HCT116 (cell line): ENCODE measurements around the gene RBP5. TPM values are rescaled to one million over a fixed set of nuclear protein-coding genes. Genes with fewer than 3 reads are reported as not detected.

Experiments used
- ATAC-seq: fragments of 200-7000 bp; cut with Tn5 transposase; 2 replicates; pipeline ENCODE4 v1.9.1; 2020; ENCODE audit warnings: mild to moderate bottlenecking, moderate library complexity
- BruUV-seq: library from RNA; stranded (reverse); fragments of 400-500 nt; replicated peaks from 2 replicates; lab custom pipeline; 2021; lab: Mats Ljungman, UMichigan
- CTCF ChIA-PET: fragments of 300-600 bp; sonication (Branson Sonifier 250); formaldehyde crosslinking; loops from one replicate; lab custom pipeline; 2021; ENCODE audit warnings: antibody characterized with exemption; lab: Charles Lee
- POLR2A ChIA-PET: fragments of 300-600, 350-600 bp; sonication (Branson Sonifier 250); formaldehyde crosslinking; loops from one replicate; lab custom pipeline; 2021; ENCODE audit warnings: antibody characterized with exemption; lab: Charles Lee
- RAD21 ChIA-PET, 2 experiments: fragments of 300-600 bp; sonication (Branson Sonifier 250); formaldehyde crosslinking; loops; one replicate each; lab custom pipeline; 2023; ENCODE audit warnings: low total read pairs in 2 of 2; ENCODE audit not compliant: uncharacterized antibody in 2 of 2, unreplicated experiment in 2 of 2, low non-redundant PET in 1 of 2; lab: Charles Lee
- DNase-seq: peaks from one replicate; pipeline ENCODE4 v3.0.0-alpha.2; 2010; ENCODE audit warnings: low read depth, low spot score
- H2AFZ ChIP-seq: fragments of 200-600 bp; shearing (Covaris generic), sonication (generic); 2 replicates; pipeline ENCODE4 v1.6.1; 2017; ENCODE audit warnings: low read depth, mixed run types, mixed read lengths, antibody characterized with exemption, low read length; ENCODE audit not compliant: poor library complexity, severe bottlenecking
- H3K27ac ChIP-seq: 2 replicates; pipeline ENCODE4 v1.5.1; 2012; ENCODE audit warnings: low read depth, low read length
- H3K27me3 ChIP-seq: fragments of 200-600 bp; sonication (generic); 2 replicates; pipeline ENCODE4 v1.6.1; 2016; ENCODE audit warnings: mixed run types, low read length, mixed read lengths; ENCODE audit not compliant: insufficient read depth
- H3K36me3 ChIP-seq, 2 experiments: fragments of 200-500 bp in 1 of 2; fragments of 200-600 bp in 1 of 2; sonication (Bioruptor generic) in 1 of 2; sonication (generic) in 1 of 2; 2 replicates each; pipeline versions ENCODE4 v1.5.1 to v1.6.1; 2014 to 2016; ENCODE audit warnings: low read length in 2 of 2, inconsistent platforms in 1 of 2, mixed read lengths in 1 of 2, mixed run types in 1 of 2; ENCODE audit not compliant: insufficient read depth in 2 of 2, control insufficient read depth in 1 of 2
- H3K4me1 ChIP-seq, 2 experiments: fragments of 200-600 bp in 1 of 2; sonication (generic) in 1 of 2; 2 replicates each; pipeline versions ENCODE4 v1.5.1 to v1.6.1; 2012 to 2017; ENCODE audit warnings: low read length in 2 of 2, inconsistent platforms in 1 of 2, mild to moderate bottlenecking in 1 of 2, mixed read lengths in 1 of 2, mixed run types in 1 of 2, moderate library complexity in 1 of 2; ENCODE audit not compliant: insufficient read depth in 2 of 2, control insufficient read depth in 1 of 2
- H3K4me2 ChIP-seq: fragments of 200-600 bp; sonication (generic); 2 replicates; pipeline ENCODE4 v1.6.1; 2017; ENCODE audit warnings: mixed run types, low read length, mixed read lengths
- H3K4me3 ChIP-seq, 2 experiments: fragments of 200-600 bp in 1 of 2; sonication (generic) in 1 of 2; replicated peaks in 1 of 2; 2 replicates each; pipeline ENCODE4 v1.5.1; 2011 to 2016; ENCODE audit warnings: low read length in 2 of 2, control low read depth in 1 of 2, low read depth in 1 of 2, mild to moderate bottlenecking in 1 of 2, mixed read lengths in 1 of 2, mixed run types in 1 of 2
- H3K79me2 ChIP-seq: fragments of 200-600 bp; sonication (generic); 2 replicates; pipeline ENCODE4 v1.6.1; 2017; ENCODE audit warnings: mild to moderate bottlenecking, mixed run types, low read length, moderate library complexity, mixed read lengths; ENCODE audit not compliant: insufficient read depth
- H3K9ac ChIP-seq: fragments of 200-600 bp; sonication (generic); 2 replicates; pipeline ENCODE4 v1.6.1; 2016; ENCODE audit warnings: low read length, mixed read lengths
- H3K9me2 ChIP-seq: fragments of 200-600 bp; sonication (generic), shearing (Covaris generic); 2 replicates; pipeline ENCODE4 v1.6.1; 2017; ENCODE audit warnings: mixed run types, mild to moderate bottlenecking, moderate library complexity; ENCODE audit not compliant: insufficient read depth
- H3K9me3 ChIP-seq, 2 experiments: fragments of 200-500 bp in 1 of 2; fragments of 200-600 bp in 1 of 2; sonication (Bioruptor generic) in 1 of 2; sonication (generic) in 1 of 2; 2 replicates each; pipeline ENCODE4 v1.6.1; 2014 to 2017; ENCODE audit warnings: low read length in 2 of 2, mixed read lengths in 2 of 2, inconsistent platforms in 1 of 2, low read depth in 1 of 2, mild to moderate bottlenecking in 1 of 2, mixed run types in 1 of 2, moderate library complexity in 1 of 2; ENCODE audit not compliant: control insufficient read depth in 1 of 2, insufficient read depth in 1 of 2
- H4K20me1 ChIP-seq: fragments of 200-600 bp; sonication (generic), shearing (Covaris generic); 2 replicates; pipeline ENCODE4 v1.6.1; 2017; ENCODE audit warnings: mixed run types, mild to moderate bottlenecking, moderate library complexity; ENCODE audit not compliant: insufficient read depth
- ELF1 ChIP-seq: IDR thresholded peaks from 2 replicates; pipeline ENCODE4 v1.6.1; 2012; ENCODE audit warnings: low read depth, borderline replicate concordance
- JUND ChIP-seq: IDR thresholded peaks from 2 replicates; pipeline ENCODE4 v1.6.1; 2012
- POLR2A ChIP-seq: IDR thresholded peaks from 2 replicates; pipeline ENCODE4 v1.7.0; 2011; ENCODE audit warnings: borderline replicate concordance; ENCODE audit not compliant: insufficient read depth, insufficient read length; ENCODE audit errors: extremely low read depth
- POLR2AphosphoS5 ChIP-seq: IDR thresholded peaks from 2 replicates; pipeline ENCODE4 v1.6.1; 2011; ENCODE audit warnings: mild to moderate bottlenecking, low read depth, low read length, moderate library complexity
- RAD21 ChIP-seq: IDR thresholded peaks from 2 replicates; pipeline ENCODE4 v1.6.1; 2012; ENCODE audit warnings: low read depth, mild to moderate bottlenecking
- SIN3A ChIP-seq: IDR thresholded peaks from 2 replicates; pipeline ENCODE4 v1.6.1; 2012; ENCODE audit warnings: low read depth
- ZNF274 ChIP-seq: fragments of 200-500 bp; sonication (Bioruptor generic); IDR thresholded peaks from 2 replicates; pipeline ENCODE4 v1.6.1; 2014; ENCODE audit warnings: mild to moderate bottlenecking, low read depth, low read length, inconsistent platforms
- intact Hi-C: fragments of 100-400 bp; cut with micrococcal nuclease; formaldehyde crosslinking; loops from 2 replicates; pipeline ENCODE4 v1.10.0; 2022
- total RNA-seq: library from RNA; stranded (reverse); gene quantifications from one replicate; pipeline ENCODE4 v1.2.1, GENCODE V29; 2021; ENCODE audit not compliant: unreplicated experiment

RBP5 gene
- total RNA-seq, 1 experiment from 2014 or later, result 0.22 TPM

GRCh38 chr12:7141351-7142005 is 12.8 kb upstream of the RBP5 start:
- ChIA-PET POLR2A (no interaction called here), RAD21 (no interaction called here), CTCF (interaction anchor here (0.6 to 1.0 kb wide), 4 partner anchors 13 to 496 kb away, joined by 3 to 4 read pairs (median 3); partner anchors contain the start of gene PEX5)
- Histone ChIP-seq H3K27ac (no peak overlapping the region), H3K4me2 (no peak overlapping the region), H3K27me3 (no peaks in the 10 kb centered on the region), H3K4me1 (no peaks in the 10 kb centered on the region), H3K79me2 (no peaks in the 10 kb centered on the region), H3K9me2 (no peaks in the 10 kb centered on the region), H3K9ac (no peak overlapping the region), H2AFZ (no peak overlapping the region), H3K36me3 (peaks cover 0 to 19% of the 10 kb centered on the region in 2 experiments; a peak in 3 of 4 replicates), H3K9me3 (no peaks in the 10 kb centered on the region), H4K20me1 (no peaks in the 10 kb centered on the region), H3K4me3 (no peak overlapping the region)
- BruUV-seq, result no TSS peak
- DNase-seq (no peak), ATAC-seq (no peak)
- intact Hi-C loops, result loop anchor here (1.0 to 2.0 kb wide), 3 partner anchors 47 to 497 kb away; no protein-coding TSS in a partner anchor
- no peak for TF ChIP-seq POLR2AphosphoS5
- TF ChIP-seq JUND, result no peak
- no peak for TF ChIP-seq RAD21
- no peak for TF ChIP-seq POLR2A
- no peak for TF ChIP-seq SIN3A

- Histone ChIP-seq H3K27ac (no peak overlapping the region), H3K4me2 (no peak overlapping the region), H3K36me3 (peaks cover 0 to 12% of the 10 kb centered on the region in 2 experiments; a peak in 3 of 4 replicates), H3K4me1 (no peaks in the 10 kb centered on the region), H3K27me3 (no peaks in the 10 kb centered on the region), H3K4me3 (no peak overlapping the region), H3K9me2 (no peaks in the 10 kb centered on the region), H3K9ac (no peak overlapping the region), H3K79me2 (no peaks in the 10 kb centered on the region), H4K20me1 (no peaks in the 10 kb centered on the region), H2AFZ (no peak overlapping the region), H3K9me3 (no peaks in the 10 kb centered on the region)
- intact Hi-C loops, result no loop called here
- ChIA-PET CTCF (no interaction called here), POLR2A (no interaction called here), RAD21 (no interaction called here)
- ATAC-seq, result no peak
- DNase-seq, result no peak
- TF ChIP-seq ELF1, result no peak
- no peak for TF ChIP-seq ZNF274
- no TSS peak for BruUV-seq
These were observed 10.5 kb upstream of the RBP5 start for GRCh38 chr12:7139200-7139599.
